Ectodermal cell (in vitro differentiated cells): ENCODE results near the gene EMX1.

ENCODE experiments used
- H3K27ac ChIP-seq: 2 replicates; pipeline ENCODE4 v1.7.0; 2013; ENCODE audit warnings: mild to moderate bottlenecking, low read depth, low read length; ENCODE audit not compliant: insufficient read depth, poor library complexity, severe bottlenecking
- H3K27me3 ChIP-seq: 2 replicates; pipeline ENCODE4 v1.7.0; 2013; ENCODE audit warnings: mild to moderate bottlenecking, low read length; ENCODE audit not compliant: insufficient read depth, control insufficient read depth, poor library complexity, severe bottlenecking
- H3K36me3 ChIP-seq: one replicate; pipeline ENCODE4 v1.7.0; 2013; ENCODE audit warnings: low read length; ENCODE audit not compliant: control insufficient read depth, insufficient read depth
- H3K4me1 ChIP-seq: one replicate; pipeline ENCODE4 v1.7.0; 2013; ENCODE audit warnings: low read length; ENCODE audit not compliant: control insufficient read depth, insufficient read depth
- H3K4me3 ChIP-seq: 2 replicates; pipeline ENCODE4 v1.7.0; 2013; ENCODE audit warnings: low read depth, low read length, control low read depth; ENCODE audit not compliant: insufficient read depth
- H3K9me3 ChIP-seq: 2 replicates; pipeline ENCODE4 v1.7.0; 2013; ENCODE audit warnings: mild to moderate bottlenecking, low read length, moderate library complexity; ENCODE audit not compliant: control insufficient read depth
- WGBS, 2 experiments: methylation state at CpG; one replicate each; pipeline ENCODE4 v1.1.7; 2013; ENCODE audit warnings: missing lambda C conversion rate in 2 of 2; 5-methylcytosine and 5-hydroxymethylcytosine counted together

EMX1 gene

GRCh38 chr2:72942881-72943418 is 25.6 kb downstream of the EMX1 start:
- 95 to 96% methylated on average over 8 of the region's 8 CpGs for WGBS, 2 experiments
- Histone ChIP-seq H3K36me3 (no peaks in the 10 kb centered on the region), H3K4me1 (peaks cover 3% of the 10 kb centered on the region), H3K4me3 (no peak overlapping the region), H3K27ac (no peak overlapping the region), H3K27me3 (no peaks in the 10 kb centered on the region), H3K9me3 (no peaks in the 10 kb centered on the region)

- H3K4me3 ChIP-seq: no peak overlapping the region
Measured at GRCh38 chr2:72943540-72944395, 26.4 kb downstream of the EMX1 start.

GRCh38 chr2:72944804-72945449 is 27.6 kb downstream of the EMX1 start:
- no peaks in the 10 kb centered on the region for H3K27me3 ChIP-seq
- H3K36me3 ChIP-seq: no peaks in the 10 kb centered on the region
- no peaks in the 10 kb centered on the region for H3K9me3 ChIP-seq
- H3K4me1 ChIP-seq: peaks cover 3% of the 10 kb centered on the region
- 90 to 94% methylated on average over 16 of the region's 16 CpGs for WGBS, 2 experiments
- no peak overlapping the region for H3K27ac ChIP-seq
- H3K4me3 ChIP-seq: no peak overlapping the region

More at GRCh38 chr2:72943540-72944395, 26.4 kb downstream of the EMX1 start:
- H3K9me3 ChIP-seq: no peaks in the 10 kb centered on the region
- no peaks in the 10 kb centered on the region for H3K27me3 ChIP-seq
- no peak overlapping the region for H3K27ac ChIP-seq
- H3K4me1 ChIP-seq: peaks cover 3% of the 10 kb centered on the region
- 89 to 94% methylated on average over 7 of the region's 7 CpGs for WGBS, 2 experiments
- H3K36me3 ChIP-seq: no peaks in the 10 kb centered on the region

- Histone ChIP-seq H3K4me3 (no peak overlapping the region), H3K27me3 (no peaks in the 10 kb centered on the region), H3K4me1 (peaks cover 3% of the 10 kb centered on the region), H3K9me3 (no peaks in the 10 kb centered on the region), H3K36me3 (no peaks in the 10 kb centered on the region), H3K27ac (no peak overlapping the region)
- WGBS, 2 experiments: 92 to 94% methylated on average over 9 of the region's 9 CpGs
Measured at GRCh38 chr2:72945450-72946019, 28.2 kb downstream of the EMX1 start.

GRCh38 chr2:72946466-72946865 is 29.1 kb downstream of the EMX1 start:
- Histone ChIP-seq H3K4me1 (peaks cover 3% of the 10 kb centered on the region), H3K4me3 (no peak overlapping the region), H3K36me3 (no peaks in the 10 kb centered on the region), H3K9me3 (no peaks in the 10 kb centered on the region), H3K27ac (no peak overlapping the region), H3K27me3 (no peaks in the 10 kb centered on the region)
- WGBS, 2 experiments: 87 to 92% methylated on average over 9 of the region's 9 CpGs

GRCh38 chr2:72947952-72948830 is 30.9 kb downstream of the EMX1 start:
- no peaks in the 10 kb centered on the region for H3K9me3 ChIP-seq
- H3K4me3 ChIP-seq: no peak overlapping the region
- H3K36me3 ChIP-seq: no peaks in the 10 kb centered on the region
- no peaks in the 10 kb centered on the region for H3K4me1 ChIP-seq
- H3K27ac ChIP-seq: no peak overlapping the region
- no peaks in the 10 kb centered on the region for H3K27me3 ChIP-seq
- 92 to 96% methylated on average over 9 of the region's 10 CpGs for WGBS, 2 experiments

- H3K36me3 ChIP-seq: no peaks in the 10 kb centered on the region
- 91 to 93% methylated on average over 2 of the region's 2 CpGs for WGBS, 2 experiments
Measured at GRCh38 chr2:72949045-72949444, 31.7 kb downstream of the EMX1 start.

GRCh38 chr2:72949642-72950041 is 32.3 kb downstream of the EMX1 start:
- H3K27ac ChIP-seq: no peak overlapping the region
- H3K4me3 ChIP-seq: no peak overlapping the region
- WGBS, 2 experiments: 87 to 90% methylated on average over 4 of the region's 4 CpGs
- H3K9me3 ChIP-seq: no peaks in the 10 kb centered on the region
- H3K36me3 ChIP-seq: no peaks in the 10 kb centered on the region
- no peaks in the 10 kb centered on the region for H3K27me3 ChIP-seq
- peaks cover 6% of the 10 kb centered on the region for H3K4me1 ChIP-seq

More at GRCh38 chr2:72949045-72949444, 31.7 kb downstream of the EMX1 start:
- Histone ChIP-seq H3K27me3 (no peaks in the 10 kb centered on the region), H3K27ac (no peak overlapping the region), H3K4me3 (no peak overlapping the region), H3K9me3 (no peaks in the 10 kb centered on the region), H3K4me1 (peaks cover under 1% of the 10 kb centered on the region)

GRCh38 chr2:72950558-72951255 is 33.4 kb downstream of the EMX1 start:
- peaks cover 17% of the 10 kb centered on the region for H3K4me1 ChIP-seq
- H3K9me3 ChIP-seq: no peaks in the 10 kb centered on the region
- H3K36me3 ChIP-seq: no peaks in the 10 kb centered on the region
- H3K27ac ChIP-seq: no peak overlapping the region
- no peak overlapping the region for H3K4me3 ChIP-seq
- 83 to 84% methylated on average over 13 of the region's 13 CpGs for WGBS, 2 experiments
- H3K27me3 ChIP-seq: no peaks in the 10 kb centered on the region
